A172 (cell line): ENCODE measurements around the gene ZNF845. TPM values are rescaled to one million over a fixed set of nuclear protein-coding genes. Genes with fewer than 3 reads are reported as not detected.
"Not testable (repeated sequence)": the region's sequence is repeated elsewhere in the genome, so short reads cannot be mapped to it uniquely, and the experiment has no call there.

Experiments
- DNase-seq: peaks from one replicate; pipeline ENCODE4 v3.0.0-alpha.2; 2015; ENCODE audit warnings: low spot score
- total RNA-seq: library from RNA; depleted of rRNA; stranded (reverse); fragments of >200 nt; shearing (Covaris generic); gene quantifications from 2 replicates; pipeline ENCODE4 v1.2.3, GENCODE V29; 2014; rRNA removed

ZNF845 gene
- 15.3 and 15.4 TPM in 2 replicates for total RNA-seq

- peak; percentile 90 for DNase-seq
Measured at GRCh38 chr19:53333463-53334449, at the start of gene ZNF845. Gene ZNF845 (plus strand): TSS chr19:53333749. CDS start chr19:53341308, 7,559 bp downstream.

- no peak for DNase-seq
Measured at GRCh38 chr19:53285087-53285486, 48.5 kb upstream of the ZNF845 start.

GRCh38 chr19:53290758-53291549 lies 42.6 kb upstream of the ZNF845 start:
- DNase-seq = no peak

- DNase-seq = no peak
Measured at GRCh38 chr19:53294786-53295441, 38.6 kb upstream of the ZNF845 start.

- not testable (repeated sequence) for DNase-seq
Measured at GRCh38 chr19:53301341-53301740, 32.2 kb upstream of the ZNF845 start.

- no peak for DNase-seq
Measured at GRCh38 chr19:53308339-53308811, 25.2 kb upstream of the ZNF845 start.

- no peak for DNase-seq
Measured at GRCh38 chr19:53311044-53311443, 22.5 kb upstream of the ZNF845 start.

- no peak for DNase-seq
Measured at GRCh38 chr19:53311897-53312296, 21.7 kb upstream of the ZNF845 start.

- no peak for DNase-seq
Measured at GRCh38 chr19:53328967-53329366, 4.6 kb upstream of the ZNF845 start.

GRCh38 chr19:53332484-53332883 lies 1.1 kb upstream of the ZNF845 start:
- no peak for DNase-seq

GRCh38 chr19:53333066-53333462 lies 485 bp upstream of the ZNF845 start:
- DNase-seq = no peak

- DNase-seq = not testable (repeated sequence)
Measured at GRCh38 chr19:53344403-53344802, 10.9 kb downstream of the ZNF845 start.

- DNase-seq = no peak
Measured at GRCh38 chr19:53355739-53356138, 22.2 kb downstream of the ZNF845 start.

GRCh38 chr19:53357821-53358581 lies 24.5 kb downstream of the ZNF845 start:
- no peak for DNase-seq

- not testable (repeated sequence) for DNase-seq
Measured at GRCh38 chr19:53360056-53360455, 26.5 kb downstream of the ZNF845 start.

- DNase-seq = peak; percentile 17
Measured at GRCh38 chr19:53365134-53365898, 31.8 kb downstream of the ZNF845 start, which contains the start of gene ZNF525. Gene ZNF525 (plus strand): TSS chr19:53365705. CDS start chr19:53372282, 6,577 bp downstream.

GRCh38 chr19:53365899-53366493 lies 32.4 kb downstream of the ZNF845 start:
- DNase-seq = no peak

GRCh38 chr19:53372196-53372595 lies 38.6 kb downstream of the ZNF845 start:
- no peak for DNase-seq

GRCh38 chr19:53374288-53374687 lies 40.7 kb downstream of the ZNF845 start:
- DNase-seq = no peak

- no peak for DNase-seq
Measured at GRCh38 chr19:53374743-53375142, 41.2 kb downstream of the ZNF845 start.
